SW480 (cell line): ENCODE results near the gene CEBPB.

ENCODE experiments used
- DNase-seq: peaks from one replicate; pipeline ENCODE4 v3.0.0-alpha.2; 2016; ENCODE audit warnings: low spot score

CEBPB gene

DNA sequence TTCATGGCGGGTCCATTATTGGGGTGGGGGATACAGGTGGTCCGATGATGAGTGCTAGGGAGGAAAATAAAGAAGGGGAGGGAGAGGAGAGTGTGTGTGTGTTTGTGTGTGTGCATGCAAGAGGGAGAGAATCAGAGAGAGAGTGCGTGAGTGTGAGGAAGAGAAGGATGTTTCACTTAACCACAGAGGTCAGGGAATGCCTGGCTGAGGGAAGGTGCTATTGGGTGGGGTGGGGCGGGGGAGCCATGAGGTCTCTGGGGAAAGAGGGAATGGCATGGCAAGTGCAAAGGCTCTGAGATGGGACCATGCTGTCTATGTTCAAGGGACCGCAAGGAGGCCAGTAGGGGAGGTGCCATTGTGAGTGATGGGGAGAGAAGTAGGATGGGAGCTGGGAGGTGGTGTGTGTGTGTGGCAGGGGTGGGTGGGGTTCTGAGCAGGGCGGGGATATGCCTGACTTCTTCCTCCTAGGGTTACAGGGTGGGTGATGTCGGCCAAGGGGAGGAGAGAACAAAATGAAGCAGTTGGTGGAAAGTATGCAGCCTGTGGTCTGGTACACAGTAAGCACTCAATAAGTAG, 23.0 kb downstream of the CEBPB start:
- peak; percentile 44 for DNase-seq

- DNase-seq: no peak
Observed at GRCh38 chr20:50214226-50215024, 23.8 kb downstream of the CEBPB start.

DNA sequence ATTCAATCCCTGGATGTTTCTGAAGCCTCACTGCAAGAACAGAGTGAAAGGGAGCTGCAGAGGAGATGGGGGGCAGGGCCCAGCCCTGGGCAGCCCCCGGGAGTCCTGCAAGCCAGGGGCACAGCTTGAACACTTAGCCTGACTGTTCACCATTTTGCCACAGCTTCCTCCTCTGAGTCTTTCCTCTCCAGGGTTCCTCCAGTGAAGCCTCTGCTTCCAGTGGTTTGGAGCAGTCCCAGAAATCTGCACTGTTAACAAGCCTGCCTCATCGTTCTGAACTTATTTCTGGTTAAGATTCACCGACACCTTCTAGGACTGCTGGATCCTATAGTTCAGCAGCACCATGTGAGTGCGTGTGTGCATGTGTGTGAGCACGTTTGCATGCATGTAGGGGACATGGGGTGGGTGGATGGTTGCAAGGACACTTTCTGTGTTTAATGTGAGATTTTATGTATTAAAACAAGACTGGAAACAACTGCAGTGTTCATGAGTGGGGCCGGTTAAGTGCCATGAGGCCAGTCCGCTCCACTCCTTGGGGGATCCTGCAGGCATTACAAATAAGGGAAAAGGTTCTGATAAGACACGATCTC, 24.6 kb downstream of the CEBPB start:
- no peak for DNase-seq

- DNase-seq: no peak
Observed at GRCh38 chr20:50215926-50216325, 25.3 kb downstream of the CEBPB start.

- DNase-seq: no peak
Observed at GRCh38 chr20:50216543-50217206, 26.0 kb downstream of the CEBPB start.

DNA sequence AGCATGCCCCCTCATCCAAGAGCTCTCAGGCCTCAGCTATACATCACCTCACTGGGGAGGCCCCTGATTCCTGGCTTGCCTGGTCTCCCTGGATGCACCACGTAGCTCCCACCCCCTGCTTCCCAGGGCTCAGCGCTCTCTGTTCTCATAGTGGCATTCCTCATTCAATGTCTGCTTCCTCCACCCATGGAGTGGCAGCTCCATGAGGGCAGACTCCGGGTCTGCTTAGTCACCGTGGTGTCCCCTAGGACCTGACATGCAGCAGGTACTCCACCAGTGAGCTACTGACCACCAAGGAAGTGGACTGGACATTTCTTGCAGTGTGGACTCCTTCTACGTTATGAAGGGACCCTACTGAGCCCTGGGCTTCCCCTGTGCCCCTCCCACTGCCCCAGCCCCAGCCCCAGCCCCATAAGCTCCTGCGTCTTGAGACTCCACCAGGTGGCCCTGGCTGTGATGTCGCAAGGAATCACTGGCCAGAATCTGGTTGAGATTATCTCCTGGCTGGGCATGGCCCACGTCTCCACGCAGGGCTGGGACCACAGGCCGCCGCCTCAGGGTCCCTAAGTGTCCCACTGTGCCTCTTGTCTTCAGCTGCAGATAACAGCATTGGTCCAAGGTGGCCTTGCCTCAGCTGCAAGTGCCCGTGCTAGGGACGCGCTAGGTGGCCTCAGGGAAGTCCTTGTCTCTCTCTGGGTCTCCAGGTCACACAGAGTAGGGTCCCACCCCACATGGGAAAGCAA, 26.7 kb downstream of the CEBPB start:
- no peak for DNase-seq

DNA sequence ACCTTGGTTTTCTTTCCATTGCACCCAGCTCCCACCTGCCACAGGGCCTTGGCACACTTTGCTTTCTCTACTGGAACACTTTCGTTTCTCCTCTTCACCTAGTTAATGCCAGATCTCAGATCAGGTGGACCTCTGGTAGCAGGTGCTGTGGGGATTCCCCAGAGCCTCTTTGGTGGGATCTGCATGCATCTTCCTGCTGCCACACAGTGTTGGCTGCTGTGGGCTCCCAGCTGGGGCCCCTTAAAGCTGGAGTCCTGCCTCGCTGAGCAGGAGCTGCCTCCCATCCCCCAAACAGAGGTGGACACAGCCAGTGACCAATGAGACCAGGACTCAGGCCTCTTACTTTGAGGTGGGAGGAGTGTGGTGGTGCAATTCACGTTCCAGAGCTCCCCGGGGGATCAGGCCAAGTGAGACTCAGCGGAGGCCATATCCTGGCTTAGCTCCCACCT, 28.4 kb downstream of the CEBPB start:
- DNase-seq: no peak

GRCh38 chr20:50219600-50219999, 29.0 kb downstream of the CEBPB start:
- DNase-seq: no peak

- no peak for DNase-seq
Observed at GRCh38 chr20:50220093-50220893, 29.7 kb downstream of the CEBPB start.

- DNase-seq: no peak
Observed at GRCh38 chr20:50220894-50221365, 30.3 kb downstream of the CEBPB start.

DNA sequence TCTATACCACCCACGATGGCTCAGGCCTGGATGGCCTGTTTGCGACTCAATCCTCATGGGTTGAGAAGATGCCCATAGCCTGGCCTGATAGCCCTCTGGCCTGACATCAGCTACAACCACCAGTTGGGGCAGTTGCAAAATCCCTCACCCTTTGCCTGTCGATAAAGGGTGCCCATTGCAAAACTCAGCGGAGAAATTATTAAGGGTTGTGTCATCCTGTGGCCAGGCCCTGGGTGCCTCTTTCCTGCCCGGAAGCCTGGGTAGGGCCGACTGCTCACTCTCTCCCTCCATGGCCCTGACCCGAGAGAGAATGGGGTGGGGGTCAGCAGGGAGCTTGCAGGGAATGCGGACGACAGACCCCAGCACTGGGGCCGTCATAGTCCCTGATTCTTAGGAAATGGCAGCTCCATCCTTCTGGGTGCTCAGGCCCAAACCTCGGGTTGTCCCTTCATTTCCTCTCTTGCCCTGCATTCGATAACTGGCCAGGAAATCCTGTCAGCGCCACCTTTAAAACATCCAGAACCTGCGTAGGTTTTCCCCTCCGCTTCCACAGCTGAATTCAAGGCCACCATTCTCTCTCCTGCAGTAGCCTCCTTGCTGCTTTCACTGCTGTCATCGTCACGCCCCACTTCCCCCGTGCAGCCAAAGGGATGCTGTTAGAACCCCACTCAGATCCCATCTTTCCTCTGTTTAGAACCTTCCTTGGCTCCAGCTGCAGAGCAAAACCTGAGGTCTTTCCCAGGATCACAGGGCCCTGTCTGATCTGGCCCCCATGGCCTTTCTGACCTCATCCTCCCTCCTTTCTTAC, 31.1 kb downstream of the CEBPB start:
- DNase-seq: no peak

DNA sequence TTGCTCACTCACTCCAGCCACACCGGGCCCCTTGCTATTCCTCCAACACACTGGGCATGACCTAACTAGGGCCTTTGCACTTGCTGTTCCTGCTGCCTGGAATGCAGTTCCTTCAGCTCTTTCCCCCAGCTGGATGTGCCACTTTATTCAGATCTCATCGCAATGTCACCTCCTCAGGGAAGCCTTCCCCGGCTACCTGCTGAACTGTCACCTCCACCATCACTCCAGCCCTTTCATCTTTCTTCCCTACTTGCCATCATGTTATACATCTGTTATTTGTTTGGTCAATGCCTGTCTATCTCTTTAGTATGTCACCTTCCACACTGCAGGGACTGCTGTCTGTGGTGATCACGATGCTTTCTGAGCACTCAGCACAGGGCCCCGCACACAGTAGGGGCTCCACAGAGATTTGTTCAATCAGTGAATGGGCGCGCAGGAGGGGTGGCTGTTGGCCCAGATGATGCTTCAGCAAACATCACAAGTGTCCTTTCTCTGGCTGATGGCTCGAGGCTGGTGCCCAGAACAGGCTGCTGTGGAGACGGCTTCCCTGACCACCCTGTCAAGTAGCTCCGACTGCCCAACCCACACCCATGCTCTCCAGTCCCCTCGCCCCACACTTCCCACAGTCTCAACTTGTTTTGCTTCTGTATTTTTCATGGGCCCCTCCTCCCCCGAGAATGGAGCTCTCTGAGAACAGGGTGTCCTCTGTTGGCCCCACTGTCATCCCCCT, 31.8 kb downstream of the CEBPB start:
- DNase-seq: no peak

DNA sequence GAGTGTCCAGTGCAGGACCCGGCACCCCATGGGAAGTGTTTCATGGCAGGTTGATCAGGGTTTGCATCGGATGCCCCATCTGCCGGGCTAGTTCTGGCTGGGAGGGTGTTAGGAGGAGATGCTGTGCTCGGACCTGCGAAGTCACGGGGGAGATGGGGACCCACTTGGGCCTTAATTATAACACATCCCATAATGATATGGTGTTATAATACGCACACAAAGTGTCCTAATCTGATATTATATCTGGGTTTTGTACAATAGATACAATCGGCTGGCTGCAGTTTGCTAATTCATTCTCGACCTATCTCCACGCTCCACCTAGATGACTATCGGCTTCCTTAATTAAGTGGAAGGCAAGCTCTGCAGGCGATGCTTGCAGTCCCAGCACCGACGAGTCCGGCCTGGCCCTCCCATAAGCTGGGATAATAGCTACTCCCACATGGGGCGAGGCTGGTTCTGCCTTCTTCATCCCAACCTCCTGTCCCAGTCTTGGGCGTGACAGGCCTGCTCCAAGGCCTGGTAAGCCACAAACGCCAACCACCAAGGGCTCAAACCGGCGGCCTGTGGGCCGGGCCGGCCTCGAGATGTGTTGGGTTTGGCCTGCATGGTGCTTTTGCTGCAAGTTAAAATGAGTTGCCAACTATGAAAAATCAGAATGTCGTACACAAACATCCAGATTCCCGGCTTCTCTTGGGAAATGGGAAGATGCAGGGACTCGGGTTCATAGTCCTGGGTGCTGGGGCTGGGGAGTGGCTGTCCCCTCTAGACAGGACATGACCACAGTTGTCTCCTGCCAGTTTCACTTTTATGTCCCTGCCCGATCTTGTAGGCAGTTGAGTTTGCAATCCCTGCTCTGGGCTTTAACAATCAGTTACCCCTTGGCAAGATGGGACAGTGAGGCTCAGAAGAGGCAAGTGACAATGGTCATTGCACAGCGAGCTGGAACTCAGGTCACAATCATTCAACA, 32.7 kb downstream of the CEBPB start:
- no peak for DNase-seq

- no peak for DNase-seq
Observed at GRCh38 chr20:50224052-50224451, 33.4 kb downstream of the CEBPB start.

GRCh38 chr20:50224531-50225255, 34.1 kb downstream of the CEBPB start:
- peak; percentile 36 for DNase-seq

DNA sequence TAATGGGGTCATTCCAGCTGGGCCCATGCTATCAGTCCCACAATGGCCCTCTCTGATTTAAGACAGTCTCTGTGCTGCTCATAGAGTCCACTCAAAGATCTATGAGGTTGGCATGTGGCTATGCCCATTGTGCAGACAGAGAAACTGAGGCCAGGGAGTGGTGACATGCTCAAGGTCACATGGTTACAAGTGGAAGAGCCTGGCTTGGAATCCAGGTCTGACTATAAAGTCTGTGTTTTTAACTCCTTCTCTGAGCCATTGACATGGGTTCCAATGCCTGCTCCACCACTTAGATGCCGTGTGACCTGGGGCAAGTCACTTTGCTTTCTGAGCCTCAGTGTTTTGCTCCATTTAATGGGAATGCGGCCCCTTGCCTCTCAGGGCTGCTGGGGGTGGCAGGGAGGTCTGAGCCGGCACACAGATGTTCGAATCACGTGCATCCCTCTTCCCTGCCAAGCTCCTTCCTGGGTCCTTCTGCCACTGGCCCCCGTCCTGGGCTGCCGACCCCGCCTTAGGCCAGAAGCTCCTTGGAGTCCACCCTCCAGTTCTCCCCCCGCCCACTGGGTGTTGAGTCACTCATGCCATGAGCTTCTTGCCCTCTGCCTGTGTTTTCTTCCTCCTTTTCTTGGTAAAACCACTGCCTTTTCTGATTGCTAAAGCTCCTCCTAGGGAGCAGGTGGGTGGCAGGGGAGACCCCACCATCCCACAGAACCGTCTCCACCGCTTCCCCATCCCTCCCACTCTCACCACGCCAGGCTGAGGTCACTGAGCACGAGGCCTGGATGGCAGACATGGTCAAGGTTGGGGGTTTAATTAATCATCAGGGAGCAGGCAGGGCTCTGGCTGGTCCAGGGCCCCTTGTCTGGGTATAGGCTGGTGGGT, 35.7 kb downstream of the CEBPB start:
- DNase-seq: no peak

DNA sequence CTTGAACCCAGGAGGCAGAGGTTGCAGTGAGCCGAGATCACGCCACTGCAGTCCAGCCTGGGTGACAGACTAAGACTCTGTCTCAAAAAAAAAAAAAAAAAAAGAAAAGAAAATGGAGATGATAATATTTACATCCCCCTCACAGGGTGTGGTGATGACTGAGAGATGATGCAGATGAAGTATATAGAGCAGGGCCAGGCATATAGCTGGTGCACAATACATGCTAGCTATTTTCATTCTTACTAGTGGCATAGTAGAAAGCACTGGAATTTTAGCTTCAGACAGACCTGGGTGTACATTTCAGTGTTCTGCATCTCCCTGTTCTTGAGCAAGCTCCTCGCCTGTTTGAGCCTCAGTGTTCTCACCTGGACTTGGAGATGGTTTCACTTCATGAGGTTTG, 36.9 kb downstream of the CEBPB start:
- DNase-seq: no peak
